C4-2B (cell line): ENCODE data around the gene TSPAN32.

Experiments used
- CTCF ChIP-seq: fragments of 450-650 bp; conservative IDR thresholded peaks from 2 replicates; pipeline ENCODE4 v1.5.1; 2017; ENCODE audit warnings: mild to moderate bottlenecking
- ZFX ChIP-seq: fragments of 450-650 bp; IDR thresholded peaks from 2 replicates; pipeline ENCODE4 v1.6.1; 2017

- TF ChIP-seq CTCF (no peak), ZFX (no peak)
Observed at GRCh38 chr11:2271327-2272227, 30.2 kb upstream of the TSPAN32 start.
